DND-41 (cell line): ENCODE measurements around the gene CFAP100.

ENCODE experiments used
- ATAC-seq: fragments of 200-7000 bp; cut with Tn5 transposase; 3 replicates; pipeline ENCODE4 v1.9.1; 2021; ENCODE audit warnings: low read depth; ENCODE audit not compliant: insufficient read depth
- DNase-seq: peaks from one replicate; pipeline ENCODE4 v3.0.0-alpha.2; 2020
- H2AFZ ChIP-seq: 2 replicates; pipeline ENCODE4 v1.6.0; 2012; ENCODE audit warnings: low read depth, low read length
- H3K27ac ChIP-seq: 2 replicates; pipeline ENCODE4 v1.5.1; 2012; ENCODE audit warnings: low read length, inconsistent platforms
- H3K27me3 ChIP-seq: fragments of 200-600 bp; sonication (generic); 2 replicates; pipeline ENCODE4 v1.6.0; 2012; ENCODE audit warnings: low read length, mild to moderate bottlenecking, inconsistent platforms; ENCODE audit not compliant: insufficient read depth, poor library complexity
- H3K36me3 ChIP-seq: 2 replicates; pipeline ENCODE4 v1.5.1; 2012; ENCODE audit warnings: low read length, inconsistent platforms; ENCODE audit not compliant: insufficient read depth
- H3K4me1 ChIP-seq: 2 replicates; pipeline ENCODE4 v1.5.1; 2012; ENCODE audit warnings: mild to moderate bottlenecking, low read length; ENCODE audit not compliant: insufficient read depth
- H3K4me2 ChIP-seq: 2 replicates; pipeline ENCODE4 v1.6.0; 2012; ENCODE audit warnings: mild to moderate bottlenecking, moderate library complexity, low read length, inconsistent platforms; ENCODE audit not compliant: insufficient read depth
- H3K4me3 ChIP-seq, 2 experiments: fragments of 200-600 bp in 1 of 2; shearing (Covaris generic) in 1 of 2; 2 replicates each; pipeline ENCODE4 v1.5.1; 2012 to 2016; ENCODE audit warnings: inconsistent platforms in 2 of 2, low read length in 2 of 2, mild to moderate bottlenecking in 2 of 2, low read depth in 1 of 2, moderate library complexity in 1 of 2
- H3K79me2 ChIP-seq: 2 replicates; pipeline ENCODE4 v1.6.0; 2012; ENCODE audit warnings: low read length, inconsistent platforms; ENCODE audit not compliant: insufficient read depth
- H3K9ac ChIP-seq: 2 replicates; pipeline ENCODE4 v1.6.0; 2012; ENCODE audit warnings: low read depth, mild to moderate bottlenecking, inconsistent platforms, low read length, moderate library complexity
- H3K9me3 ChIP-seq: 2 replicates; pipeline ENCODE4 v1.5.1; 2012; ENCODE audit warnings: low read length, moderate library complexity, mild to moderate bottlenecking, inconsistent platforms; ENCODE audit not compliant: insufficient read depth, severe bottlenecking
- H4K20me1 ChIP-seq: 2 replicates; pipeline ENCODE4 v1.6.0; 2012; ENCODE audit warnings: low read length; ENCODE audit not compliant: insufficient read depth
- EZH2 ChIP-seq: IDR thresholded peaks from 3 replicates; pipeline ENCODE4 v1.6.1; 2012; ENCODE audit warnings: borderline replicate concordance, low read depth, mild to moderate bottlenecking, moderate library complexity, low read length, inconsistent platforms; ENCODE audit not compliant: severe bottlenecking
- TF ChIP-seq, protein P1 (sequence below): IDR thresholded peaks from 2 replicates; pipeline ENCODE4 v1.5.1; 2012; ENCODE audit warnings: borderline replicate concordance, low read length, moderate library complexity, mild to moderate bottlenecking; ENCODE audit not compliant: poor library complexity, severe bottlenecking; ENCODE audit errors: extremely low read depth

Gene CFAP100

GRCh38 chr3:126438746-126439145 is 44.0 kb downstream of the CFAP100 start:
- peaks cover 71% of the 10 kb centered on the region for H3K36me3 ChIP-seq
- no peak for ATAC-seq

GRCh38 chr3:126439346-126439967 is 44.7 kb downstream of the CFAP100 start:
- no peak for ATAC-seq
- peaks cover 14% of the 10 kb centered on the region for H4K20me1 ChIP-seq

More at GRCh38 chr3:126438746-126439145, 44.0 kb downstream of the CFAP100 start:
- no peak for DNase-seq
- H3K4me2 ChIP-seq, result no peak overlapping the region
- no peaks in the 10 kb centered on the region for H3K79me2 ChIP-seq
- no peak overlapping the region for H3K27ac ChIP-seq
- H3K4me1 ChIP-seq, result no peaks in the 10 kb centered on the region
- no peak overlapping the region for H2AFZ ChIP-seq
- no peaks in the 10 kb centered on the region for H3K9me3 ChIP-seq
- no peak overlapping the region for H3K9ac ChIP-seq
- TF ChIP-seq EZH2, result no peak
- TF ChIP-seq, protein P1, sequence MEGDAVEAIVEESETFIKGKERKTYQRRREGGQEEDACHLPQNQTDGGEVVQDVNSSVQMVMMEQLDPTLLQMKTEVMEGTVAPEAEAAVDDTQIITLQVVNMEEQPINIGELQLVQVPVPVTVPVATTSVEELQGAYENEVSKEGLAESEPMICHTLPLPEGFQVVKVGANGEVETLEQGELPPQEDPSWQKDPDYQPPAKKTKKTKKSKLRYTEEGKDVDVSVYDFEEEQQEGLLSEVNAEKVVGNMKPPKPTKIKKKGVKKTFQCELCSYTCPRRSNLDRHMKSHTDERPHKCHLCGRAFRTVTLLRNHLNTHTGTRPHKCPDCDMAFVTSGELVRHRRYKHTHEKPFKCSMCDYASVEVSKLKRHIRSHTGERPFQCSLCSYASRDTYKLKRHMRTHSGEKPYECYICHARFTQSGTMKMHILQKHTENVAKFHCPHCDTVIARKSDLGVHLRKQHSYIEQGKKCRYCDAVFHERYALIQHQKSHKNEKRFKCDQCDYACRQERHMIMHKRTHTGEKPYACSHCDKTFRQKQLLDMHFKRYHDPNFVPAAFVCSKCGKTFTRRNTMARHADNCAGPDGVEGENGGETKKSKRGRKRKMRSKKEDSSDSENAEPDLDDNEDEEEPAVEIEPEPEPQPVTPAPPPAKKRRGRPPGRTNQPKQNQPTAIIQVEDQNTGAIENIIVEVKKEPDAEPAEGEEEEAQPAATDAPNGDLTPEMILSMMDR, result no peak
- peaks cover 14% of the 10 kb centered on the region for H4K20me1 ChIP-seq
- no peak overlapping the region for H3K4me3 ChIP-seq
- no peaks in the 10 kb centered on the region for H3K27me3 ChIP-seq

GRCh38 chr3:126439968-126440708 is 45.4 kb downstream of the CFAP100 start:
- TF ChIP-seq EZH2, result no peak
- TF ChIP-seq, protein P1, result no peak
- H3K9ac ChIP-seq, result no peak overlapping the region
- H2AFZ ChIP-seq, result no peak overlapping the region
- peaks cover 14% of the 10 kb centered on the region for H4K20me1 ChIP-seq
- peaks cover 72% of the 10 kb centered on the region for H3K36me3 ChIP-seq
- ATAC-seq (no peak), DNase-seq (no peak)
- H3K27ac ChIP-seq, result no peak overlapping the region
- H3K4me1 ChIP-seq, result no peaks in the 10 kb centered on the region
- no peak overlapping the region for H3K4me2 ChIP-seq
- no peaks in the 10 kb centered on the region for H3K79me2 ChIP-seq
- no peak overlapping the region for H3K4me3 ChIP-seq
- H3K9me3 ChIP-seq, result no peaks in the 10 kb centered on the region
- no peaks in the 10 kb centered on the region for H3K27me3 ChIP-seq

More at GRCh38 chr3:126439346-126439967, 44.7 kb downstream of the CFAP100 start:
- Histone ChIP-seq H3K27ac (no peak overlapping the region), H3K4me2 (no peak overlapping the region), H3K9me3 (no peaks in the 10 kb centered on the region), H2AFZ (no peak overlapping the region), H3K79me2 (no peaks in the 10 kb centered on the region), H3K4me3 (no peak overlapping the region), H3K9ac (no peak overlapping the region), H3K27me3 (no peaks in the 10 kb centered on the region), H3K4me1 (no peaks in the 10 kb centered on the region), H3K36me3 (peaks cover 71% of the 10 kb centered on the region)
- TF ChIP-seq, protein P1, result no peak
- no peak for TF ChIP-seq EZH2
- no peak for DNase-seq
